Embryonic facial prominence (tissue), 1 donor: ENCODE results near the gene KCNJ8.
"Not testable (repeated sequence)": the region's sequence is repeated elsewhere in the genome, so short reads cannot be mapped to it uniquely, and the experiment has no call there.

ENCODE experiments used
- DNase-seq: peaks from one replicate; pipeline ENCODE4 v3.0.0-alpha.2; 2016; ENCODE audit errors: extremely low spot score

Gene KCNJ8

GRCh38 chr12:21774358-21775132 is at the start of gene KCNJ8:
Gene KCNJ8, minus strand, starts transcription at chr12:21774706. Its CDS starts 1,090 bp downstream, at chr12:21773616.
- no peak for DNase-seq

- no peak for DNase-seq
Observed at GRCh38 chr12:21823581-21823980, 49.1 kb upstream of the KCNJ8 start.

GRCh38 chr12:21819678-21820077 is 45.2 kb upstream of the KCNJ8 start:
- no peak for DNase-seq

- no peak for DNase-seq
Observed at GRCh38 chr12:21819236-21819635, 44.7 kb upstream of the KCNJ8 start.

DNA sequence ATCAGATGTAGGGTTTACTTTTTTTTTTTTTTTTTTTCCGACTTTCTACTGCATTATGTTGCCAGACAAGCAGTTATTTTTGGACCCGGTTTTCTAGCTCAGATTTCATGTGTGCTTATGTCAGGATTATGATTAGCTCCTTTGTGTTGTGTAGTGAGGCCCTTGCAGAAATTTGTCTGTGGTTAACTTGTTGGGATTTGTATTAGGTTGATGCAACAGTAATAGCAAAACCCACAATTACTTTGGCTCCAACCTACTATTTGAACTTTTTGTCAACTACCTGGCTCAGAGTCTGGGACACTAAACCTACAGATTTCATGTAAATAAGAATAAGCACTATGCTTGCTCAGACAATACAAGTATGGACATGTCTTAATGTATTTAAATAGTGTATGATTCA is 44.1 kb upstream of the KCNJ8 start:
- DNase-seq, result peak; percentile 57

DNA sequence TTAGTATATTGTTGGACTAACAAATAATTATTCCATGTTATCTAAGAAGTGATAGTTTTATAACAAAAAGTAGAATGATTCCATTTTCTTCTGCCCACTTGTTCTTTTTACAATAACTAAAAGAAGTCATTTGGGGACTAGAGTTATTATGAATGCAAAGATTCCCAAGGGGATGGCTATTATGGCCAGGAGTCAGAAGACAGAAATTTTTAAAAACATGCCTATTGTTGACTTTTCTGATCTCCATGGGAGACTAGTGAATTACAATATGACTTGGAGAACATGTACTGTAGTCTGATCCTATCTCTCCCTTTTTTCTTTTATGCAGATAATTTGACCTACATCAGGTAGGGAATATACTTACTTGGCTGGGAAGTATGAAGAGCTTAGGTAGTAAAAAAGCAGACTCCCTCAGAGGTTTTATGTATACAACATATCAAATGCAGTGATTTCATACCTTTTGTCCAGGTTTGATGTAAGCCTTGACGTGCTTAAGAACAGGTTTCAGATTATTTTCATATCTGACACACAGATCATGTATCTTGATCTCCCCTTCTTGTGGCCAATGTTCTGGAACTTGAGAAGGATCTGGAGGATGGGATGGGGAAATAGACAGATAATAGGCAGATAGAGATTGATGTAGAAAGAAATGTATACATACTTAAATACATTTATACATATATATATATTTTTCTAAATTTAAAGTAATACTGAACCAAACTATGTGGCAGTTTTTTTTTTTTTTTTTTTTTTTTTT is 41.0 kb upstream of the KCNJ8 start:
- no peak for DNase-seq

GRCh38 chr12:21814814-21815213 is 40.3 kb upstream of the KCNJ8 start:
- no peak for DNase-seq

GRCh38 chr12:21814327-21814726 is 39.8 kb upstream of the KCNJ8 start:
- no peak for DNase-seq

DNA sequence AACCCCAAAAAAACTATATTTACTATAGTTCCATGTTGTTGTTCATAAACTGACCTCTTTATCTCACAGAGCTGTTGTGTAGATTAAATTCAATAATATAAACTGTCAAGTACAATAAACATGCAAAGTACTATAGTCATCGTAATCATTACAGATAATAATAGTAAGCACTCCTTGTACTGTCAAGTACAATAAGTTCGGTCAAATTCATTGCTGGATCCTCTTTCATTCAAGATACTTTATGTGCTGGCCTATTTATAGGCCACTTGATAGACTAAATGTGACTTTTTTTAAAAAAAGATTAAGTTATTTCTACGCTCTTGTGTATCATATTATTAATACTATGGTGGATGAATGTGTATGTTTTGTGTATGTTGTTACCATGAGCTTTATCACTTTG is 39.2 kb upstream of the KCNJ8 start:
- DNase-seq, result no peak

DNA sequence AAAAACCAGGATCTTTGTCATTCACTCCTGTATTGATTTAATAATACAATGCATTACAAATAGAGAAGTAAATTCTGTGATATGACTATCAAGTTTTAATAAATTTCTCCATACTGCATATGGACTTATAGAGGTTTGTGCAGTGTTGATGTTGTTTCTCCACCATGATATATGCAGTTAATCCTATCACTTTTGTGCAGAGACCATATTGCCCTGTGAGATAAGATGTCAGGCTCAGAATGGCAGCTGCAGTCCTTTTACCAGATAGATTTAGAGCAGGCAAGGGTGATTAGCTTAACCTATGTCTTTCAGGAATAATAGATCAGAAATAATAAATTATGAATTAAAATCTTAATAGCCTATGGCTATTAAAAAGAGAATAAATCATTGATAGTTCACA is 38.6 kb upstream of the KCNJ8 start:
- no peak for DNase-seq

DNA sequence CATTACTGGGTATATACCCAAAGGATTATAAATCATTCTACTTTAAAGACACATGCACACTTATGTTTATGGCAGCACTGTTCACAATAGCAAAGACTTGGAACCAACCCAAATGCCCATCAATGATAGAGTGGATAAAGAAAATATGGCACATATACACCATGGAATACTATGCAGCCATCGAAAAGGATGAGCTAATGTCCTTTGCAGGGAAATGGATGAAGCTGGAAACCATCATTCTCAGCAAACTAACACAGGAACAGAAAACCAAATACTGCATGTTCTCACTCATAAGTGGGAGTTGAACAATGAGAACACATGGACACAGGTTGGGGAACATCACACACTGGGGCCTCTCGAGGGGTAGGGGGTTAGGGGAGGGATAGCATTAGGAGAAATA is 37.8 kb upstream of the KCNJ8 start:
- DNase-seq, result not testable (repeated sequence)

DNA sequence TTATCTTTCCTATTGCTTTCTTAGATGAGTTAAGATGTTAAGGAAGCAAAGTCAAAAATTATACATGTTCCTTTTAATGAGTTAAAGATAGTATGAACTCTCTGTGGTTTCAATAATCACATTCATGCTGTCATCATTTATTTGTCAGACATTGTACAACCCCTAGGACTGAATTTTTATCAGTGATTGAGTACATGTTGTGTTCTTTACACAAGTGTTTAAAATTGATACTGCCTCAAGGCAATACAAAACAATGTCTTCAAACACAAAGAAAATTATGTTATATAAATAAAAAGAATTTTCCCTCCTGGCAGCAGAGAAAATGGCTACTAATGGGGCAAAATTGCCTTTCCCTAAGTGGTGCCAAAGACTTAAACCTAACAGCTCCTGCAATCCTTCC is 34.6 kb upstream of the KCNJ8 start:
- no peak for DNase-seq

- DNase-seq, result no peak
Observed at GRCh38 chr12:21806255-21806654, 31.7 kb upstream of the KCNJ8 start.

DNA sequence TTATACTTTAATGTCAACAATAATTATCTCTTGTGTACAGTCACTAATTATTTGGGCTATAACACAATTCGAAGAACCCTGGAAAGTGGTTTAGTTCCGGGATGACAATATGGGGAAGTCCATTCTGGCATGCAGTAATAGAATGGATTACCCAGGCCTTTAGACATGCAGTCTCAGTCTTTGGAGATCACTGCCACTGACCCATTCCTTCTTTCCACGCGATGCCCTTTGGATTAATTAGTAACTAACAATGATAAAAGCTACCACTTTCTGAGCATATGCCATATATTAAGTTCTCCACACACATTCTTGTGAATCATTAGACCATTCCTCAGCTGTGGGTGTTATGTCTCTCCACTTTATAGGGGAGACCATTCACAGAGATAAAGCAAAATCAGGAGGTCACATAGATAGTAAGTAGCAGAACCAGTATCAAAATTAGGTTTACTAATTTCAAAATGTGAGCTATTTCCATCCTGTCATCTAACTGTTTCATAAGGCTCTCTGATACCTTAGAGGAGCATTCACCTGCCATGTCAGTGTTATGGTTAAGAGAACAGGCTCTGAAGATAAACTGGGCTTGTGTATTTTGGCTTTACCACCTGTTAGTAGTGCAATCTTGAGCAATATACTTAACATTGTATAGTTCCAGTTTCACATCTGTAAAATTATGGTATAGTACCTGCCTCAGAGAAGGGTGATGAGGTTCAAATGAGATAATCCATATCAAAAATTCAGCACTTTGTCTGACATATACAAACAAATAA is 27.2 kb upstream of the KCNJ8 start:
- no peak for DNase-seq

DNA sequence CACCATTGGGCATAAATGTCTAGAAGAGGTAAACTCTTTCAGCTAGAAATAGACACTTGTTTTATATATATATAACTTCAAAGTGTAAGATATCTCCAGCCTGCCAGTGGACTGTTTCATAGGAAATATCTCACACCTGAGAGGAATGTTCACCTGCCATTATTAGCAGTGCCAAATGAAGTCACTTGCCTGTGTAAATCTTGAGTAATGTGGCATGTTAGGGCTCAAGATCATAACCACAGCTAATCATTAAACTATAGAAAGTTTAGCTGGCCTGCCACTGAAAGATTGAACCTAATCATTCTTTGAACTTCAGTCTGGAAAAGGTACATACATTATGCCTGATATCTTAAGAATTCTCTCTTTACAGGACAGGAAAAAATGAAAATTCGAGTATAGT is 25.5 kb upstream of the KCNJ8 start:
- no peak for DNase-seq

GRCh38 chr12:21797539-21797938 is 23.0 kb upstream of the KCNJ8 start:
- no peak for DNase-seq

DNA sequence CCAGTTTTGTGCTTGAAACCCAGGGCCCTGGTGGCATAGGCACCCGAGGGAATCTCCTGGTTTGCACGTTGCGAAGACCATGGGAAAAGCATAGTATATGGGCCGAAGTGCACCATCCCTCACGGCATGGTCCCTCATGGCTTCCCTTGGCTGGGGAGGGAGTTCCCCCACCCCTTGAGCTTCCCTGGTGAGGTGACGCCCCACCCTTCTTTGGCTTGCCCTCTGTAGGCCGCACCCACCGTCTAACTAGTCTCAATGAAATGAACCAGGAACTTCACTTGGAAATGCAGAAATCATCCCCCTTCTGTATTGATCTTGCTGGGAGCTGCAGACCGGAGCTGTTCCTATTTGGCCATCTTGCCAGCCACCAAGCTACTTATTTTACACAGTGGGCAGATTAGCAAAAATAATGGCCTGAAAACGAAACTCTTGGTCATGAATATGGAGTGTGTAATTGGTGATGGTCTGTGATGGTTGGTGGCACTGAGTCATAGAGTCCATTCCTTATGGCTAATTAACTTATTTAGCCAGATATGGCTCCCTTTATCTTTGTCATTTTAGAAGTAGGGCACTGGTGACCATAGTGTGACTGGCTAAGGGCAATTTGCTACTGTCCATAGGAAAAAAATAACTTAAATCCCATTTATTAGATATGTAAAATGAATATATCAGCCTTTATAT is 21.3 kb upstream of the KCNJ8 start:
- DNase-seq, result no peak

DNA sequence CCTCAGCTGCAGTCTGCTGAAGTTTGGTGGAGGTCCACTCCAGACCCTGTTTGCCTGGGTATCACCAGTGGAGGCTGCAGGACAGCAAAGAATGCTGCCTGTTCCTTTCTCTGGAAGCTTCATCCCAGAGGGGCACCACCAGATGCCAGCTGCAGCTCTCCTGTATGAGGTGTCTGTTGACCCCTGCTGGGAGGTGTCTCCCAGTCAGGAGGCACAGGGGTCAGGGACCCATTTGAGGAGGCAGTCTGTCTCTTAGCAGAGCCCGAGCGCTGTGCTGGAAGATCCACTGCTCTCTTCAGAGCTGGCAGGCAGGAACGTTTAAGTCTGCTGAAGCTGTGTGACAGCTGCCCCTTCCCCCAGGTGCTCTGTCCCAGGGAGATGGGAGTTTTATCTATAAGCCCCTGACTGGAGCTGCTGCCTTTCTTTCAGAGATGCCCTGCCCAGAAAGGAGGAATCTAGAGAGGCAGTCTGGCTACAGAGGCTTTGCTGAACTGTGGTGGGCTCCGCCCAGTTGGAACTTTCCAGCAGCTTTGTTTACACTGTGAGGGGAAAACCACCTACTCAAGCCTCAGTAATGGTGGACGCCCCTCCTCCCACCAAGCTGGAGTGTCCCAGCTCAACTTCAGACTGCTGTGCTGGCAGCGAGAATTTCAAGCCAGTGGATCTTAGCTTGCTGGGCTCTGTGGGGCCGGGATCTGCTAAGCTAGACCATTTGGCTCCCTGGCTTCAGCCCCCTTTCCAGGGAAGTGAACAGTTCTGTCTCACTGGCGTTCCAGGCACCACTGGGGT is 20.5 kb upstream of the KCNJ8 start:
- not testable (repeated sequence) for DNase-seq

- DNase-seq, result not testable (repeated sequence)
Observed at GRCh38 chr12:21789687-21790086, 15.2 kb upstream of the KCNJ8 start.

DNA sequence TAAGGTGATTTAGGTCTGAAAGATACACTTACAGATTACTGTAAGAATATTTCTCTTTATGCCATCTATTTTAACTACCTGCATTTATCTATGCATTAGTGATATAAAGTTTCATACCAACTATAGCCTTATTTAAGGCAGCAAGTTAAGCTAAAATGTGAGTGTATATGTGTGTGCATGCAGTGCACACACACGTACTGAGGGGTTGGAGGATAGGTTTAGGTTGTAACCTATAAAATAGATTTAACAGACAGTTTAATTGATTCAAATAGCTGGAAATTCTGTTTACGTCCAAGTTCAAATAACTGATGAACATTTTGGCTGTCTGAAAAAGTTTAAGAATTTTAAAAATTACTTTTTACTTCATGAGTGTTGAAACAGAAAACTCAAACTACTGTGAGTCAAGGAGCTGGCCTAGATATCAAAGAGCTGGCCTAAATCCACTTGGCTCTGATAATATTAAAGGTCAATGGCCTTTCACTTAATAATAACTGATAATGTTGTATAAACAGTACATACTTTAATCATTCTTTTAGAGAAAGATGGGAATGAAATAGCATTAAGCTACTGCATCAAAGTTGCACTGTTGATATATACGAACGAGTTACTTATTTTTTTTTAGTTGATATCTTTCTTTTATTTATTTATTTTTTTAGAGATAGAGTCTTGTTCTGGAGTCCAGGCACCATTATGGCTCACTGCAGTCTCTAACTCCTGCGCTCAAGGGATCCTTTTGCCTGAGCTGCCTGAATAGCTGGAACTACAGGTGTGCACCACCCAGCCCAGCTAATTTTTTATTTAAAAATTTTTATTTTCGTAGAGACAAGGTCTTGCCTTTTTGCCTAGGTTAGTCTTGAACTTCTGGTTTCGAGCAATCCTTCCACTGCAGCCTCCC is 13.8 kb upstream of the KCNJ8 start:
- DNase-seq, result no peak
